CD4-positive, alpha-beta T cell treated with Interleukin-1 beta for 1 hour (primary cell): Measurements from ENCODE around the gene HAPSTR1.

Experiments
- DNase-seq, 2 donors: peaks; one replicate each; pipeline ENCODE4 v3.0.0-alpha.2; 2020 to 2022

The HAPSTR1 gene

GRCh38 chr16:9097266-9098219 lies 6.1 kb downstream of the HAPSTR1 start:
- no peak for DNase-seq

DNA sequence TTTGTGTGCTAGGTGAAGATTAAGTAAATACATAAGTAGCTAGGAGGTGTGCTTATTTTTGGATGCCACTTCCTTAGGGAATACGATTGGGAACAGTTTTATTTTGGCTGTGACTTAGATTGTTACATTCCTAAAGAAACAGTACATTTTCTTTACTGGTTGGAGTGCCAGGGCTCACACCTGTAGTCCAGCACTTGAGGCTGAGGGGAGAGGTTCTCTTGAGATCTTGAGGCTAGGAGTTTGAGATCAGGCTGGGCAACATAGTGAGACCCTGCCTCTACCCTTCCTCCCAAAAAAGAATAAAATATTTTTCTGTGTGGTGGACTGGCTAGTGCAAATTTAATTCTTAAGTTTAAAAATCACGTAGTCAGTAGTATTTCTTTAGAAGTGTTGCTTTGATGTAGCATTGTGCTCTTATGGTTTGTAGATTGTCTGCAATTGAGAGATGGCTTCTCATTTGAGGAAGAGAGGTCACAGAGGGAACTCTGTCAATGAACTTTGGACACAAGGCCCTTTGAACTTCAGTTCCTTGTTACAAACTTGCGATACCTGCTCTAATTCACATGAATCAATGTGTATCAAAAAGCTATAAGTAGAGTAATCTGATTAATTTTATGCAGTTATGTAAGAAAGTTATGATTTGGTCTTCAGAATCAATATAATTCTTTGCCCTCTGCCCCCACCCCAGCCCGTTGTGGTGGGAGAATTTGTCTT lies 7.1 kb downstream of the HAPSTR1 start:
- no peak for DNase-seq

- DNase-seq, result no peak
Measured at GRCh38 chr16:9099131-9099625, 7.7 kb downstream of the HAPSTR1 start.

- DNase-seq, result no peak
Measured at GRCh38 chr16:9102379-9102778, 10.9 kb downstream of the HAPSTR1 start.

DNA sequence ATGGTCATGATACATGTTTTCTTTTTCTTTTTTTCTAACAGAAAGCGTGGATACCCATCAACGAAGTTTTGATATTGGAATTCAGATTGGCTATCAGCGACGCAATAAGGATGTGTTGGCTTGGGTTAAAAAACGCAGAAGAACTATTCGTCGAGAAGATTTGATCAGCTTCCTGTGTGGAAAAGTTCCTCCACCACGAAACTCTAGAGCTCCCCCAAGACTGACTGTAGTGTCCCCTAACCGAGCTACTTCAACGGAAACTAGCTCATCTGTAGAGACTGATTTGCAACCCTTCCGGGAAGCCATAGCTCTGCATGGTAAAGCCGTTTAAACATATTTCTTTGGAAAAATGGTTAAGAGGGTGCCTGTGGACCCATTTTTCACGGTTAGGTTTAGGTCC lies 11.5 kb downstream of the HAPSTR1 start:
- peak in 1 of 2 donors; percentile 41 for DNase-seq

DNA sequence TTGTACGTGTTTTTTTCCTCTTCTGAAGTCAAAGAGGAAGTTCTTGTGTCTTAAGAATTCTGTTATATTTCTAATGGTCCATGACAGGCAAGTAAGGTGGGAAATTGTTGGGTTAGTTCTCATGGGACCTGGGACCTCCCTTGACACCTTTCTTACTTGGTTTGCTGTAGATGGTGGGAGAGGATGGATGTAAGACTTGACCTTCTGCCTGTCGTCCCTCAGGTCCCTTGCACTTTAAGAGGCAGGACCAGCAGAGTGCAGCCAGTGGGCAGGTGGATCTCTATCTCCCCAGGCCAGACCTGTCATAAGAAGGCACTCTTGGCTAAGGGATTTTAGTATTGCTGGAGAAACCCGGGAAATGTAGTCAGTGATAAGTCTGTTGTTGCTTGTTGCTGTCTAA lies 12.1 kb downstream of the HAPSTR1 start:
- no peak for DNase-seq

- DNase-seq, result no peak
Measured at GRCh38 chr16:9105189-9105588, 13.7 kb downstream of the HAPSTR1 start.

- no peak for DNase-seq
Measured at GRCh38 chr16:9107025-9107970, 15.9 kb downstream of the HAPSTR1 start.

DNA sequence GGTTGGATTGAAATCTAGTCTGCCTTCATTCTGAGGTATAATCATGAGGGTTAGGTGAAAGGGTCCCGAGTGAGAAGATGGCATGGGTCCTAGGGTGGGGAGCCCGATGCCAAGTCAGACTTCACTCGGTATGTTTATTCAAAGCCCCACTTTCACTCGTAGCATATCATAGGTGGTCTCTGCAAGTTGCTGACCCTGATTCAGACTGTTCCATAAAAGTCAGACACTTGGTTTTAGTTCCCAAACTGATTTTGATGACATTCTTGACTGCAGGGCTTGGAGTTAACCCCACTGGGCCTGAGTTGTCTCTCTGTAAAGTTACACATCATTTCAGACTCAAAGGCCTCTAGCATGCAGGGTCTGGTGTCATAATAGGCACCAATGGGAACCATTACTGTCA lies 17.8 kb downstream of the HAPSTR1 start:
- DNase-seq, result no peak

DNA sequence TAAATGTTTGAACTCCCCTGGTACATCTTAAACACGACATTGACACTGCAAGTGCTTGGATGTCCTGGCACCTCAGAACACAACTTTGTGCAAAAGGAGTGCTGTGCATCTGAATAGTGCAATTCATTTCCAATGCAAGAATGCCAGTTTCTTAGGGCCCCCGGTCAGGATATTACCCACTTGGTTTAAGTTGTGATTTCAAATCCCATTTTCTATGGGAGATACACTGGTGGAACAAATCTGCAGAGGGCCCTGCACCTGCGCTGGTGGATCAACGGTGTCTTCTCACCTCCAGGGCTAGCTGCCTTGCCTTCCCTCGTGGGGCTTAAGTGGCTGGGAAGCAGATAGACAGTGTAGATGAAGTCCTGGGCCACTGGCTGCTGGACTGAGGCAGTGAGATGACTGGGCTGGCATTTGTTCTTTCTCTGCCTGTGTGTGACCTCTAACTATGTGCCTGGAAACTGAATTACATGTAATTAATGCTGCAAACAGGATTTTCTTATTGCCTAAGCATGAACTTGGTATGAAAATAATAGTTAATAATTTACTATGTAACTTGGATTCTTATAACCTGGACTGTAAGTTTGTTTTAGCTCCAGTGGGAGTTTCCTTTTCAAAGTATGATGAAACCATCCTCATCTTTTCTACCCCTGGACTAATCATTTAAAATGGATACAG lies 20.9 kb downstream of the HAPSTR1 start:
- no peak for DNase-seq

GRCh38 chr16:9112844-9113186 lies 21.4 kb downstream of the HAPSTR1 start:
- DNase-seq, result no peak

DNA sequence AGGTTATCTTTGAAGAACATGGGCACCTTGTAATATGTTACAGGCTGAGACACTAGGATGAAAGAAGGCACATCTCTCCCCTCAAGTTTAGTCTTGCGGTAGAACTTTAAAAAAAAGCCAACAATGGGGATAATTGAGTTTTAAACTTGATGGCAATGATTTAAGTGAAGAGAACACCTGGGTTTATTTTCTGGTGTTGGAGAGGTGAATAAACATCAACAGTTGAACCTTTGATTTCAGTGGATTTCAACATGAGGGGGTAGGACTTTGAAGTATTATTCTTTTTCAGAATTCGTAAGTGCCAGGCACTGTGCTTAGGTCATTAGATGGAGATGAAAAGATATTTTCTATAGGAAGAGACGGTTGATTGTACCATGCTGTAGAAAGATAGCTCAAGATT lies 22.3 kb downstream of the HAPSTR1 start:
- no peak for DNase-seq

DNA sequence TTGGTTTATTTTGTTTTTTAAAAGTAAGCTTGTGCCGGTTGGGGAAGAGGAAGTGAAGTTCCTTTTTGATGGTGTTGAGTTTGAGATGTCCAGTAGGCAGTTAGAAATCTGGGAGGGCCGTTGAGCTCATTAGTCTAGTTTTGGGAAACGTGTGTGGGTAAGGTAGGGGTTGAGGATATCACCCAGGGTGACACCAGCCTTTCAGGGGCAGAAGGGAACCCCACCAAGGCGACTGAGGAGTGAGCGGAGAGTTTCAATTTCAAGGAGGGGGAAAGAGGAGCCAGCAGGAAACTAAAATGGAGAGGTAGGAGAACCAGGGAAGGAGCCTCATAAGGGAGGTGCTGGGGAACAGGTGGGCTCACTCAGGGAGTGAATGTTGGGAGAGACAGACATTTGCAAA lies 22.7 kb downstream of the HAPSTR1 start:
- DNase-seq, result no peak

GRCh38 chr16:9114842-9115241 lies 23.4 kb downstream of the HAPSTR1 start:
- DNase-seq, result no peak

GRCh38 chr16:9115277-9115676 lies 23.8 kb downstream of the HAPSTR1 start:
- DNase-seq, result no peak

DNA sequence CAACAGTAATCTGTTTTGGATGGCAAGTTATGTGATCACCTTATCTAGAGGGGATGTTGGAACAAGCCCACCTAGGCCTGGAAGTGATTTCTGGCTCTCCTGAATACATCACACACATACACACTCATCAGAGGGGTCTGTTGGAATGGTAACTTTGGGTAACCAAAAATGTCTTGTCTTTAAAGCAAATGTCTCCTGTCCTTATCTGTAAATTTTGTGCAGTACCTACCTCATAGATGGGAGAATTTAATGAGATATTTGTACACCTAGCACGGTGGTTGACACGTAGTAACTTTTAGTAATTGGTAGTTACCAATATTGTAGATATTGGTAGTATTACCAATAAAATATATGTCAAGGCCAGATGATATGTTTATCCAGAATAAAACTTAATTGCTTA lies 24.7 kb downstream of the HAPSTR1 start:
- no peak for DNase-seq

DNA sequence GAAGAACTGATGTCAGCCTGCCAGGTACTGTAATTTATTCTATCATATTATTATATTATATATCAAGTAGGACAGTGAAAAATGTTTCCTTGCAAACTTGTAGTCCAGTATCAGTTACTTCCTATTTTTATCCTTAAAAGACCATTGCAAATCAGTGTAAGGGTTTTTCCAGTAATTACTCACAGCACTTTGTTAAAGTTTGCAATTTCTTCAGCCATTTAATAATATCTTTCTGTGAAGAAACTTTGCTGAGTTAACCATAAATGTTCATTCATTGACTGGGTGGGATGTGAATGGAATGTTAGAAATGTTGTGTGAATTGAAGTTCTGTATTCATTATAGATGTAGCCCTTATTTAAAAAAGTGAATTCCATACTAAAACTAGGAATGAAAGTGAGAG lies 26.7 kb downstream of the HAPSTR1 start:
- no peak for DNase-seq

DNA sequence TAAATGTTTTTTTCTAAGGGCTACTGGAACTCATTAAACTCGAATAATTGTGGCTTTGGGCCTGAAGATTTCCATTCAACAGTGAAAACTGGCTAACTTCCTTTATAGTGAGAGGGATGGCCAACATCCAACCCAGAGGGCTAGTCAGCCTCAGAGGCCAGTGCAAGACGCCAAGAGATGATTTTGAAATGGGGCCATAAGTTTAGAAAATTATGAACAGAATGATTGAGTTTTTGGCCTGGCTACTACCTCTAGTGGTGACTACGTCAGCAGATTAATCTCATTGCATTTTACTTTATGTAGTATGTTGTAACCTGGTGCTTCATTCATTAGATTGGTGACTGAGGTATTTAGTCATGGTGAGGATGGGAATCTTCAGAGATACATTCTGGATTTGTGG lies 28.4 kb downstream of the HAPSTR1 start:
- no peak for DNase-seq

DNA sequence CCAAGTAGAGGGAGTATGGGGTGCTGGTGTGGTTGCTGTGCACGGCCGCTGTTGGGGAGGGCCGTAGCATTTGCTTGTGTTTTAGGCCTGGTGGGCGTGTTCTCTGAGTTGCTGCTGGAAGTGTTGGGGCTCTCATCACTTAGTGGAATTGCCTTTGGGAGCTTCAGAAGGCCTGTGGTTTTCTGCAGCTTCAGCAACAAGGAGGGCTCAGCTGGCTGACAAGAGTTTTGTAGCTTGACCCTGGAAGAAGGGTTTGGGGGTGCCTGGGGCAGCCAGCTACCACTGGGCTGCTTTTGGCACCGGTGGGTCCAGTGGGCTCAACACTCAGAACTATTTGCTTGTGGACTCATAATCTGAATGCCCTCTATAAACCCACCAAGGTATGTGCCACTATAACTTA lies 30.9 kb downstream of the HAPSTR1 start:
- DNase-seq, result no peak

DNA sequence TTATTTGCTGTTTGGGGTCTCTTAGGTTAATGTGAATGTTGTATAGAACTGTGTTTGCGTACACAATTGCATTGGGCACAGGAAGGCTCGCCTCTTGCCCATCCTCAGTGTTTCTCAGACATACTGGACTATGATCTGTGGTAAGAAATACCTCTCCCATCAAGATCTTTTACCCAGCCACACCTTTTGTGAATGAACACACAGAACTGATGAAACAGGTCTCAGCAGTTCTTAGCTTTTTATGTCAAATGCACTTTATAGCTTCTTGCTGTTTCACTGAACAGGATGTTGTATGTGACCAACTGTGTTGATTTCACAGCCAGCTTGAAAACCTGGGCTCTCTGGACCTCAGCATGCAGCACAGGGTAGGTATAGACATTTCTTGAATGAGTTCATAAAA lies 31.5 kb downstream of the HAPSTR1 start:
- no peak for DNase-seq

- no peak for DNase-seq
Measured at GRCh38 chr16:9123401-9123800, 32.0 kb downstream of the HAPSTR1 start.

GRCh38 chr16:9123871-9124270 lies 32.4 kb downstream of the HAPSTR1 start:
- peak in 1 of 2 donors; percentile 74 for DNase-seq
